ENCODE data around the gene MGAT4D.

GRCh38 chr4:140463182-140463581 is 34.9 kb downstream of the MGAT4D start:
- TF ChIP-seq REST (IDR thresholded peaks at IDR 0.05; ENCODE audit: insufficient read depth in 1 of 2, low read depth in 2 of 2, low read length in 1 of 2) (no peak), CTCF (IDR thresholded peaks at IDR 0.05) (no peak)

Measured in Panc1 (cell line).